Measurements from ENCODE around the gene RFX8. TPM values are rescaled to one million over a fixed set of nuclear protein-coding genes. Genes with fewer than 3 reads are reported as not detected.

The RFX8 gene
- total and polyA plus RNA-seq, 2 of the 4 experiments (the other 2 are of a cell fraction): 2.9 to 5.3 TPM

DNA sequence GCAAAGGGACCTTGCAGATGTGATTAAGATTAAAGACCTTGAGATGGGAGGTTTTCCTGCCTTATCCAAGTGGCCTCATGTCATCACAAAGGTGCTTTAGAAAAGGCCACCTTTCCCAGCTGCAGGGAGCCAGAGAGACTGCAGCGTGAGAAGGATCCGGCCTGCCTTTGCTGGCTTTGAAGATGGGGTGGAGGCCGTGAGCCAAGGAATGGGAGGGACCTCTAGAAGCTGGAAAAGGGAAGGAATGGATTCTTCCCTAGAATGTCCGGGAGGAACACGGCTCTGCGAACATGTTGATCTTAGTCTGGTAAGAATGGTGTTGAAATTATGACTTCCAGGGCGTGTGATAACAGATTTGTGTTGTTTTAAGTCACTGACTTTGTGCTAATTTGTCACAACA is 47.7 kb downstream of the RFX8 start:
- no TSS peak for BruUV-seq (replicated peaks)
- no peak overlapping the region for H4K8ac ChIP-seq (ENCODE audit: low read depth in 2 of 2, low read length in 2 of 2)
- DNase-seq (no peak), ATAC-seq (ENCODE audit: low read depth) (no peak)
- H3K4ac ChIP-seq (ENCODE audit: low read depth, low read length): no peak overlapping the region
- H3K56ac ChIP-seq (ENCODE audit: extremely low read depth, insufficient read depth, low read length): no peak overlapping the region
- no peaks in the 10 kb centered on the region for H4K20me1 ChIP-seq (ENCODE audit: insufficient read depth, low read length)
- peaks cover 17 to 20% of the 10 kb centered on the region in 2 experiments for H3K79me1 ChIP-seq (ENCODE audit: low read depth in 1 of 2, low read length in 2 of 2)
- no peak overlapping the region for H3K9ac ChIP-seq (ENCODE audit: low read depth, low read length)
- no peaks in the 10 kb centered on the region for H3K27me3 ChIP-seq (ENCODE audit: control insufficient read depth, insufficient read depth, low read length)
- H2BK120ac ChIP-seq (ENCODE audit: low read depth, low read length): no peak overlapping the region
- H3K4me1 ChIP-seq (ENCODE audit: control insufficient read depth, insufficient read depth, low read length): no peaks in the 10 kb centered on the region
- no peak overlapping the region for H2BK15ac ChIP-seq (ENCODE audit: low read depth, low read length)
- H2AK9ac ChIP-seq (replicated peaks; ENCODE audit: low read depth, low read length, poor library complexity): no peak overlapping the region
- ChIA-PET CTCF (no interaction called here), POLR2A (ENCODE audit: unreplicated experiment) (no interaction called here)
- no peaks in the 10 kb centered on the region for H3K9me3 ChIP-seq (ENCODE audit: control insufficient read depth, insufficient read depth, low read length)
- H3K27ac ChIP-seq (ENCODE audit: insufficient read depth, low read length): no peak overlapping the region
- peaks cover 6% of the 10 kb centered on the region for H3K9me1 ChIP-seq (ENCODE audit: insufficient read depth, low read length)
- dilution Hi-C loops (cut with HindIII; ENCODE audit: low sequenced_read_pairs, unreplicated experiment): no loop called here
- no peak overlapping the region for H4K5ac ChIP-seq (ENCODE audit: low read depth, low read length)
- no peak overlapping the region for H3K14ac ChIP-seq (replicated peaks; ENCODE audit: low read depth, low read length)
- no peak overlapping the region for H3K18ac ChIP-seq (ENCODE audit: low read depth, low read length)
- no peak overlapping the region for H2AK5ac ChIP-seq (ENCODE audit: low read depth, low read length)
- H3K23ac ChIP-seq (ENCODE audit: low read depth, low read length): no peak overlapping the region
- H3K4me3 ChIP-seq (ENCODE audit: insufficient read depth, low read depth, low read length): no peak overlapping the region
- WGBS, 2 experiments (ENCODE audit: extremely low coverage in 2 of 2, insufficient read length in 1 of 2): 85% methylated on average over 2 of the region's 7 CpGs; no CpG with 5 or more reads in 1 of the 2 experiments
- no peak overlapping the region for H2BK20ac ChIP-seq (ENCODE audit: low read depth, low read length)
- no peak for TF ChIP-seq CHD1 (IDR thresholded peaks at IDR 0.05; ENCODE audit: low read depth, low read length)
- TF ChIP-seq FOS (IDR thresholded peaks at IDR 0.05; ENCODE audit: low read depth, low read length): no peak
- TF ChIP-seq CEBPB (IDR thresholded peaks at IDR 0.05; ENCODE audit: low read depth, low read length): no peak
- TF ChIP-seq MXI1 (IDR thresholded peaks at IDR 0.05; ENCODE audit: borderline replicate concordance, low read depth, low read length): no peak
- no peak for TF ChIP-seq NFE2L2 (IDR thresholded peaks at IDR 0.05; ENCODE audit: low read depth, low read length)
- no peak for TF ChIP-seq RFX5 (IDR thresholded peaks at IDR 0.05; ENCODE audit: low read depth, low read length)
- TF ChIP-seq RCOR1 (IDR thresholded peaks at IDR 0.05; ENCODE audit: insufficient replicate concordance, low read length): no peak
- TF ChIP-seq RAD21 (IDR thresholded peaks at IDR 0.05; ENCODE audit: low read length): no peak
- TF ChIP-seq MAZ (IDR thresholded peaks at IDR 0.05; ENCODE audit: borderline replicate concordance, low read depth, low read length): no peak
- TF ChIP-seq BHLHE40 (IDR thresholded peaks at IDR 0.05; ENCODE audit: low read depth, low read length): no peak
- TF ChIP-seq, protein P1, sequence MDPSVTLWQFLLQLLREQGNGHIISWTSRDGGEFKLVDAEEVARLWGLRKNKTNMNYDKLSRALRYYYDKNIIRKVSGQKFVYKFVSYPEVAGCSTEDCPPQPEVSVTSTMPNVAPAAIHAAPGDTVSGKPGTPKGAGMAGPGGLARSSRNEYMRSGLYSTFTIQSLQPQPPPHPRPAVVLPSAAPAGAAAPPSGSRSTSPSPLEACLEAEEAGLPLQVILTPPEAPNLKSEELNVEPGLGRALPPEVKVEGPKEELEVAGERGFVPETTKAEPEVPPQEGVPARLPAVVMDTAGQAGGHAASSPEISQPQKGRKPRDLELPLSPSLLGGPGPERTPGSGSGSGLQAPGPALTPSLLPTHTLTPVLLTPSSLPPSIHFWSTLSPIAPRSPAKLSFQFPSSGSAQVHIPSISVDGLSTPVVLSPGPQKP (IDR thresholded peaks at IDR 0.05; ENCODE audit: borderline replicate concordance, low read depth, low read length): no peak
- no peak overlapping the region for H2AFZ ChIP-seq (replicated peaks; ENCODE audit: low read length, poor library complexity)
- no peak overlapping the region for H3K4me2 ChIP-seq (ENCODE audit: low read depth, low read length)
- in situ Hi-C loops (cut with MboI; ENCODE audit: low sequenced_read_pairs): loop anchor here (10.0 kb wide), 1 partner anchor 418 kb away; no protein-coding TSS in a partner anchor
- H2BK5ac ChIP-seq (ENCODE audit: low read depth, low read length, poor library complexity, severe bottlenecking): no peak overlapping the region
- H3K36me3 ChIP-seq (ENCODE audit: control insufficient read depth, insufficient read depth, low read length): no peaks in the 10 kb centered on the region
- intact Hi-C loops (cut with micrococcal nuclease): no loop called here
- no peak overlapping the region for H4K91ac ChIP-seq (ENCODE audit: insufficient read depth, low read depth, low read length)

Measured in IMR-90 (cell line).